Kidney (tissue), 14 donors: Measurements from ENCODE around the gene SZT2. TPM values are rescaled to one million over a fixed set of nuclear protein-coding genes. Genes with fewer than 3 reads are reported as not detected.

Source experiments
- DNase-seq, 5 donors: peaks; one replicate each; pipeline ENCODE4 v3.0.0-alpha.2; 2013 to 2020
- FAIRE-seq: peaks from 2 replicates; lab custom pipeline; 2012; peaks lifted over from hg19 to GRCh38; lab: Jason Lieb, UNC
- H3K27ac ChIP-seq, 2 donors: one replicate each; pipeline ENCODE4 v1.7.0; 2013; ENCODE audit warnings: low read depth in 2 of 2, low read length in 2 of 2, inconsistent platforms in 1 of 2
- H3K27me3 ChIP-seq: one replicate; pipeline ENCODE4 v1.7.1; 2013; ENCODE audit warnings: low read length, inconsistent platforms; ENCODE audit not compliant: control insufficient read depth, insufficient read depth
- H3K36me3 ChIP-seq, 3 donors: one replicate each; pipeline versions ENCODE4 v1.7.0 to v1.7.1; 2013; ENCODE audit warnings: low read length in 3 of 3, control low read depth in 1 of 3, inconsistent platforms in 1 of 3; ENCODE audit not compliant: insufficient read depth in 3 of 3, control insufficient read depth in 2 of 3
- H3K4me1 ChIP-seq, 3 donors: one replicate each; pipeline versions ENCODE4 v1.7.0 to v1.7.1; 2013; ENCODE audit warnings: low read length in 3 of 3, inconsistent platforms in 1 of 3, low read depth in 1 of 3; ENCODE audit not compliant: control insufficient read depth in 2 of 3, insufficient read depth in 2 of 3
- H3K4me3 ChIP-seq, 3 donors: one replicate each; pipeline versions ENCODE4 v1.7.0 to v1.8.1; 2013; ENCODE audit warnings: low read length in 3 of 3, control low read depth in 1 of 3, inconsistent platforms in 1 of 3
- H3K9ac ChIP-seq, 3 donors: one replicate each; pipeline versions ENCODE4 v1.7.0 to v1.7.1; 2013; ENCODE audit warnings: low read length in 3 of 3, control low read depth in 1 of 3, inconsistent platforms in 1 of 3
- H3K9me3 ChIP-seq, 3 donors: one replicate each; pipeline versions ENCODE4 v1.7.0 to v1.7.1; 2013; ENCODE audit warnings: low read length in 3 of 3, control low read depth in 1 of 3, inconsistent platforms in 1 of 3; ENCODE audit not compliant: control insufficient read depth in 2 of 3, insufficient read depth in 1 of 3
- CTCF ChIP-seq: IDR thresholded peaks from 3 replicates; pipeline ENCODE4 v1.5.1; 2012; ENCODE audit warnings: mild to moderate bottlenecking, moderate library complexity, borderline replicate concordance; ENCODE audit not compliant: insufficient read depth; ENCODE audit errors: extremely low read depth
- intact Hi-C: fragments of 100-400 bp; cut with DNase I; formaldehyde crosslinking; loops from one replicate; pipeline ENCODE4 v1.11.1; 2022
- polyA plus RNA-seq: library from polyadenylated mRNA; stranded (reverse); fragments of 350-450 nt; fragmentation: Illumina TruSeq; extraction: RNeasy Lipid Tissue Mini Kit (QIAGEN cat#74804); gene quantifications from one replicate; pipeline ENCODE4 v1.2.3, GENCODE V29; 2014; ENCODE audit warnings: low read depth, low replicate concordance; ENCODE audit not compliant: insufficient read depth
- total RNA-seq: library from RNA; stranded (reverse); fragmentation: NEBNext Ultra II Directional; extraction: Animal tissue kit (Norgen Biotek cat#: 25700); gene quantifications from one replicate; pipeline ENCODE4 v1.2.1, GENCODE V29; 2021
- donor health status: control.
- donor health status: control.
- donor health status: control.
- donor health status: control.
- donor health status: control.
- donor health status: DM: yes; HTN: yes; CAD: no.
- donor health status: Normal renal cell carcinoma (clear cell type).

Gene SZT2
- total and polyA plus RNA-seq, 2 donors from 2014 or later: 10.4 to 66.8 TPM

- intact Hi-C loops: no loop called here
- no peak for FAIRE-seq
- peak in 3 of 5 donors; percentile 26 to 57 (median 46) for DNase-seq
These were observed 31.5 kb upstream of the SZT2 start for GRCh38 chr1:43358121-43358745.

DNA sequence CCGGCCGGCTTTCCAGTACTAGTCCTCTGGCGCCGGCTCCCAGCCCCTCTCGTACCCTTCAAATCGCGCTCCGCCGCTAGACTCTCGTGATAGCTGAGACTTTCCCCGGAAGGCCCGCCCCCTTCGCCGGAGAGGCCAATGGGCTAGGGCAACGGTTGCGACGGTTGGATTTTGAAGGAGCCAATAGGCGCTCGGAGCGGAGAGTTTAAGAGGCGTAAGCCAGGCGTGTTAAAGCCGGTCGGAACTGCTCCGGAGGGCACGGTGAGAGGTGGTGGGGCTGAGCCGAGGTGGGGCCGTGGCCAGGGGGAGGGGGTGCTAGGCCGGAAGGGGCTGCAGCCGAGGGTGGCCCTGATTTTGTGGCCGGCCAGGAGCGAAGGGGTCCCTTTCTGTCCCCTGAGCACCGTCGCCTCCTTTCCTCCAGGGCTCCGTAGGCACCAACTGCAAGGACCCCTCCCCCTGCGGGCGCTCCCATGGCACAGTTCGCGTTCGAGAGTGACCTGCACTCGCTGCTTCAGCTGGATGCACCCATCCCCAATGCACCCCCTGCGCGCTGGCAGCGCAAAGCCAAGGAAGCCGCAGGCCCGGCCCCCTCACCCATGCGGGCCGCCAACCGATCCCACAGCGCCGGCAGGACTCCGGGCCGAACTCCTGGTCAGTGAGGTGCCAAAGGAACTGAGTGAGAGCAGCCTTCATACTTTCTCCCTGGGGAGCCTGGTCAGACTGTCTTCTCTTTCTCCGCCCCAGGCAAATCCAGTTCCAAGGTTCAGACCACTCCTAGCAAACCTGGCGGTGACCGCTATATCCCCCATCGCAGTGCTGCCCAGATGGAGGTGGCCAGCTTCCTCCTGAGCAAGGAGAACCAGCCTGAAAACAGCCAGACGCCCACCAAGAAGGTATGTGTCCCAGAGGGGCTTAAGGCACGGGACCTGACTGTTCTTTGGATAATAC, 30.7 kb upstream of the SZT2 start, which contains the start of gene CDC20:
TSS of gene CDC20 (plus strand) at position 236 of the 948 bp plus-strand sequence. CDS start at position 471, 235 bp downstream.
- Histone ChIP-seq H3K36me3 (peaks cover 3 to 12% (median 8%) of the 10 kb centered on the region in 3 donors), H3K9me3 (no peaks in the 10 kb centered on the region), H3K9ac (peak within 1 kb of the TSS; percentile 62 to 89 (median 69)), H3K27ac (peak within 1 kb of the TSS; percentile 55 to 76), H3K4me1 (peaks cover 0 to 10% (median 6%) of the 10 kb centered on the region in 3 donors), H3K27me3 (no peaks in the 10 kb centered on the region), H3K4me3 (peak within 1 kb of the TSS; percentile 77 to 95 (median 87))
- peak; percentile 65 for FAIRE-seq
- intact Hi-C loops: no loop called here
- peak; percentile 98 to 99 (median 99) for DNase-seq
- no peak for TF ChIP-seq CTCF

More at GRCh38 chr1:43358121-43358745, 31.5 kb upstream of the SZT2 start:
- Histone ChIP-seq H3K9ac (peak overlapping the region; percentile 62 to 89 (median 69)), H3K27me3 (no peaks in the 10 kb centered on the region), H3K9me3 (no peaks in the 10 kb centered on the region), H3K4me1 (peaks cover 0 to 10% (median 6%) of the 10 kb centered on the region in 3 donors), H3K4me3 (peak overlapping the region; percentile 77 to 95 (median 87)), H3K27ac (peak overlapping the region; percentile 55 to 76), H3K36me3 (peaks cover 0 to 4% (median 2%) of the 10 kb centered on the region in 3 donors)
- peak; percentile 30 for TF ChIP-seq CTCF

DNA sequence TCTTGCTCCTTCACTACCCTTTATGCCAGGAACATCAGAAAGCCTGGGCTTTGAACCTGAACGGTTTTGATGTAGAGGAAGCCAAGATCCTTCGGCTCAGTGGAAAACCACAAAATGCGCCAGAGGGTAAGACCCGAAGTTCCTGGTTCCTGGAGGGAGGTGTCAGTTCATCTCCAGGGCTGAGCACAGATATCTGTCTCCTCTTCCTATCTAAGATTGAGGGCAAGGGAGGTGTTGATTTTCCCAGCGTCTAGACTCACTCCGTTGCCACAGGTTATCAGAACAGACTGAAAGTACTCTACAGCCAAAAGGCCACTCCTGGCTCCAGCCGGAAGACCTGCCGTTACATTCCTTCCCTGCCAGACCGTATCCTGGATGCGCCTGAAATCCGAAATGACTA, 30.0 kb upstream of the SZT2 start:
- peaks cover 4 to 19% (median 14%) of the 10 kb centered on the region in 3 donors for H3K36me3 ChIP-seq
- H3K9ac ChIP-seq: no peak overlapping the region
- H3K9me3 ChIP-seq: no peaks in the 10 kb centered on the region
- intact Hi-C loops: no loop called here
- peaks cover 0 to 10% (median 6%) of the 10 kb centered on the region in 3 donors for H3K4me1 ChIP-seq
- TF ChIP-seq CTCF: no peak
- FAIRE-seq (no peak), DNase-seq (no peak)
- no peaks in the 10 kb centered on the region for H3K27me3 ChIP-seq
- H3K27ac ChIP-seq: no peak overlapping the region
- H3K4me3 ChIP-seq: peak overlapping the region in 1 of 3 donors; percentile 41
